ENCODE data around the gene SASH1.
"Not testable (repeated sequence)": the region's sequence is repeated elsewhere in the genome, so short reads cannot be mapped to it uniquely, and the experiment has no call there.

Gene SASH1

GRCh38 chr6:148370176-148370575 lies 27.5 kb downstream of the SASH1 start:
- no peak for DNase-seq

DNA sequence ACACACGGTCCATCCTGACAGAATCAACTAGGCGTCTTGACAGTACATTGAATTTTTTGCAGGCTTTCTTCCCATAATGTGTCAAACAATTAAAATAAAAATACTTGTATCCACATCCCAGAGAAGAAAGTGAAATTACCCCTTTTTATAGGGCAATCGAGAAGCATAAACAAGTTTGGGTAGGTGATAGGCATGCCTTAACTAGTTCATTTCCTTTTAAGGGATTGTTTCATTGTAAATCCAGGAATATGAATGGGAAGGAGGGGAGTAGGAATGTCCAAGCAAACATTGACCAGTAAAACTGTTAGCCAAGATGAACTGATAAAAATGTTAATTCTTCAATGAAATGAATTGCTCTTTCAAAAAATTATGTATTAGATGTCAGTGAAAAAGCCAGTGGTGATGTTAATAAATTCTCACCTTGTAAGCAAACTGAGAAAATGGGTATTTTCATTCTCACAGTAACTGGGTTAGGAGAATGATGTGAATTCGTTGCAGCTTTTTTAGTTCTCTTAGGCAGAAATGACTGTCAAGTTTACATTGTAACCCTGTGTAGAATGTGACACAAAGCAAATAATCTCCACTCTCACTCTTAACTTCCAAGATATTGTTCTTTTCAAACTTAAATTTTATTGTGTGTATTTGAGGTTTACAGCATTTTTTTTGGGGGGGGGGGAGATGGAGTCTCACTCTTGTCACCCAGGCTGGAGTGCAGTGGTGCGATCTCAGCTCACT lies 31.6 kb downstream of the SASH1 start:
- no peak for DNase-seq

DNA sequence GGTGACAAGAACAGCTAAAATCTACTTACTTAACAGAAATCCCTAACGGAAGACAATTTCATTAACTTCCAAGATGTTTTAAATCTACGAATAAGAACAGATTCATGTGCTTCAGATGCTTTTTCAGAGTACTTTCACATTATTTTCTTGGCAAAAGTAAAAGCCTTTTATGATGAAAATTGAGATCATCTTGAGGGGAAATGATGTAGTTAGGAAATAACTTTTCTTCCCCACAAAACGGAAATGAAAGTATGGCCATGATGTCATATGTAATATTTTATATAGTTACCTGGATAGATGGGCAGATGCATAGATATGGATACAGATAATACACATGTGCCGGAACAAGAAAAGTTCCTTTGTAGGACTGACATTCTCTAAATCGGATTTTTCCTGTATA lies 32.8 kb downstream of the SASH1 start:
- no peak for DNase-seq

DNA sequence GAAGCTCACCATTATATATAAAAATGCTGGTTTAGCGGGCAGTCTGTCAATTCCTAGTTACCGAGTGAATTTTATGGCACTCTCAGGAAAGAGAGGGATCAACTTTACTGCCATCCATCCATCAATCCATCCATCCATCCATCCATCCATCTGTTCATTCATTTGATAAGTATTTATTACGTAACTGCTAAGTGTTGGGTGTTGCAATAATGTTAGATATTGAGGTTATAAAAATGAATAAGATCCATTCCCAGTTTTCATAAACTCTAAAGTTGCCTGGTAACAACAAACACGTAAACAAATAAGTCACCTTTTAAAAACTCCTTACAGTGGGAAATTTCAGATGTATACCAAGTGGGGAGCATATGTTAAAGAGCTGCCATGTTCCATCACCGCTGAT lies 36.8 kb downstream of the SASH1 start:
- DNase-seq, result no peak

DNA sequence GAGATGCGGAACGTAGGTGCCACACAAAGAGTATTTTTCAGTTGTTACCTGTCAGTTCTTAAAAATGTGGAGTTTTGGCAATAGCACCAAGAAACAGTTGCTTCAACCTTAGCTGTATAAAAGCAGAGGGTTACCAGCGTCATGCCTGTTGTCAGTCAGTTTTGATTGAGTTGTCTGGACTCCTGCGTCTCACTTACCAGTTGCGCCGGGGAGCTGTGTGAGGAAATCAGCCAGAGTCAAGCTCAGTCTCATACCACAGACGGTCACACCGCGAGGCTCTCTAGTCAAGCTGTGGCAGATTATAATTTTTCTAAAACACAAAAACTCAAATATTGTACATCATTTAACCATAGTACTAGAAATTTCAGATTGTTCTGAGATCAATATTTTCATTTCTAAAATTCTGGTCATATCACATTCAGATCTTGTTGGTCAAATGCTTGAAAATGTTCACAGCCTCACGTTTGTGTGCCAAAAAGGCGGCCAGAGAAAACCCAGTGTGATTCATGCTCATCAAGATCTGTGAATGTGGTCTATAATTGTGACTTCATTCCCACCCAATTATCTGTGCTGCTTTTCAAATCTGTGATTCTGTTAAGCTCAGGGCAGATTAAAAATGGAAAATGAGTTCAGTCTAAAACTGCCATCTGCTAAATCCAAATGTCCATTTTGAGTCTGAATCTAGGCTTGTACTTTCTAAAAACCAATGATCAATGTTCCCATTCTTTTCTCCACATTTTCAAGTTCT lies 37.5 kb downstream of the SASH1 start:
- DNase-seq, result no peak

DNA sequence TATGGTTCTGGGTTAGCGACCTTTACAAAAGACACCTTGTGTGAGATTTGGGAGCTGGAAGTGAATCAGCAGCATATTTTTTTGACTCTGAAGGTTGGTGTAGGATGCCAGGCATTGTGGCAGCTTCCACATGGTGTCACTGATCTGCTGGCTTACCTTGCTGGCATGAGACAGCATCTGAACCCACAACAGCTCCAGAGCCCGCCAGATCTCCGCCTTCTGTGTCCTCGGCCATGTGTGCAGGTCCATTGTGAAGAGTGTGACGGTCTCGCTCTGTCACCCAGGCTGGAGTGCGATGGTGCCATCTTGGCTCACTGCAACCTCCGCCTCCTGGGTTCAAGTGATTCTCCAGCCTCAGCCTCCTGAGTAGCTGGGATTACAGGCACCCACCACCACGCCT lies 39.4 kb downstream of the SASH1 start:
- not testable (repeated sequence) for DNase-seq

- no peak for DNase-seq
These were observed 40.2 kb downstream of the SASH1 start for GRCh38 chr6:148382861-148383260.

GRCh38 chr6:148383658-148384368 lies 41.2 kb downstream of the SASH1 start:
- DNase-seq, result no peak

DNA sequence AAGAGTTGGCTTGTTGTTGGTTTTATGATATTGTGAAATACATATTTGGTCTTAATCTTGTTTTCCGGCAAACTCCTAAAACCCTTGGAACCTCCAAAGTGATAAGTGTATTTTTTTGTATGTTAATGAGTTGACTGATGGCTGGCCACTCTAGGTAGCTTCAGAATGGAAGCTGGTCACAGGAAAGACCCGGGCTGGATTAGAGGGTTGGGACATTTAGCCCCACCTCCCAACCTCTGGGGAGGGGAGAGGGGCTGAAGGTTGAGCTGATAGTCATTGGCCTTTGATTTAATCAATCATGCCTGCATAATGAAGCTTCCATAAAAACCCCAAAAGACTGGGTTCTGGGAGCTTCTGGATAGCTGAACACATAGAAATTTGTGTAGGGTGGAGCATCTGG lies 42.7 kb downstream of the SASH1 start:
- no peak for DNase-seq

DNA sequence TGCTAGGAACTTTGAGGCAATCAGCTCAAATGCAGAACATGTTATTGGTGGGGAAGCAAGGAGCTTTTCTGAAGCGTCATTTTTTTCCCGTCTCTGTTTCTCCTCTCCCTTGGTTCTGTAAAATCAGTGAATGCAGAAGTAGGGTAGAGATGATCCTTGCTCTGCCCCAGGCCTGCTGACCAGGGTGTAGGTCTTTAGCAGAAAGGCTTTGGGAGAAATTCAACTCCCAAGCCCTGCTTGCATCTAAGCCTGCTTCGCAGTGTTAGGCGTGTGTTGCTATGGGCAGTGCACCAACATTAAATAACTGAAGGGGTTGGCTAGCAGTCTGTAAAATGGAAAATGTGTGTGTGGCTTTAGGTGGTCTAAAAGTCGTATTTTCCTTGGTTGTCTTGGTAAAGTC lies 45.9 kb downstream of the SASH1 start:
- DNase-seq, result no peak

- no peak for DNase-seq
These were observed 46.4 kb downstream of the SASH1 start for GRCh38 chr6:148389086-148389485.

- no peak for DNase-seq
These were observed 47.3 kb downstream of the SASH1 start for GRCh38 chr6:148389917-148390316.

- DNase-seq, result not testable (repeated sequence)
These were observed 49.5 kb downstream of the SASH1 start for GRCh38 chr6:148392127-148392526.

DNA sequence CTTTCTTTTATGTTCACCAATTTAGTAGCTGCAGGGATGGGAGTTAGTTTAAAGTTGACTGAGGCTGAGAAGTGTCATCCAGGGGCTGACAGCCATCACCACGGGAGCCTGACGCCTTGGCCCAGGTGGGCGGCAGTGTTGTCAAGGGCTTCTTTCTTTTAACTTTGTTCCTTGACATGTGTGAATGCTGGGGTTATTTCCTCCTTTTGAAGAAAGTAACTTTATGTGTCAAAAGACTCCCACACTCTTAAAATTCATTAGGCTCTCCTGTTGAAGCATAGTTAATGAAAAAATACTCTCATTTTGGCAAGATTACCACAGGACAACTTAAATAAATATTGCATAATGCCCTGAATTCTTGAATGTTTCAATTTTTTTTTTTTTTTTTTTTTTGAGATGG lies 50.0 kb downstream of the SASH1 start:
- DNase-seq, result no peak

GRCh38 chr6:148395583-148396101 lies 53.0 kb downstream of the SASH1 start:
- no peak for DNase-seq

- no peak for DNase-seq
These were observed 53.8 kb downstream of the SASH1 start for GRCh38 chr6:148396411-148396810.

DNA sequence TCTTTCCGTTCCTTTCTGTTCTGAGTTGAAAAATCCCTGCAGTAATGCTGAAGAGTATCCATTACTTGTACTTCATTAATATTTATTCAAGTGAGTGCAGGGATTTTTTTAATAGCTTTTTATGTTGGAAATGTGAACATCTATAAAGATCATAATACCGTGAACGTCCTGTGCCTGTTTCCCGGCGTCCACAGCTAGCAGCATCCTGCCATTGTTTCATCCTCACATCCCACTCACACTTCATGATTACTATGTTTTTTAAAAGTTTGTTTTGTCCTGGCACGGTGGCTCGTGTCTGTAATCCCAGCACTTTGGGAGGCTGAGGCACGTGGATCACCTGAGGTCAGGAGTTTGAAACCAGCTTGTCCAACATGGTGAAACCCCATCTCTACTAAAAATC lies 54.3 kb downstream of the SASH1 start:
- DNase-seq, result no peak

DNA sequence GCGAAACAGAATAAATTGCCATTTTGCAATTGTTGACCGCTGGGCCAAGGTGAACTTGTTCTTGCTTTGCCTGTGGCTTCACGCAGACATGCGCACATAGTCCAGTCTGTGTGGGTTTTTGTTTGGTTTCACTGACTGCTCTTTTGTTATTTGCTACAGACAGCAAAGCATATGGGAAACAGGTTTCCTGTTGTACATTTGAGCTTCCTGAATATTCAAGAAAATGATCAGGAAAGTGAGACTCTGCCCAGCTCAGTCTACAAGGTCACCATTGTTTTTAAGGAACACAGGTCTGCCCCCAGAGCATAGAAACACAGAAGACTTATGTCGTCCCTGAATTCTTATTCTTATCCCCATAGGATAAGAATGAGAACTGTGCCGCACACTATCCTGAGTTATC lies 55.6 kb downstream of the SASH1 start:
- DNase-seq, result no peak

- no peak for DNase-seq
These were observed 56.0 kb downstream of the SASH1 start for GRCh38 chr6:148398678-148399077.

DNA sequence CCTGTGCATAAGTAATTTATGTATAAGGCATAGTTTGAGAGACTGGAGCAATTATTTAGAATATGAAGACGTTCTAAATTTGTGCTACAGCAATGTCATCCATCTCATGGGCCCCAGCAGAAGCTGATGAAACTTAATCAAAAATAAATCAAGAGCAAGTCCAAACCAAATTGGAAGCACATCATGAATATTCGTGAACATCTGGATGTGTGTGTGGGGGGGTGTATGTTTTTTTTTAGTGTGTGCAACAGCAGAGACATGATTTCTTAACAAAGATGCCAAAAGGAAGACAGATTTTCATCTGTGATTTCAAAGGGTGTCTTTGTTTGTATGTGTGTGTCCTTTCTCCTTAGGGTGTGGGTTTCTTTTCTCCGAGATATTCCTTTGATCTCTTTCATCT lies 58.9 kb downstream of the SASH1 start:
- DNase-seq, result no peak

- DNase-seq, result no peak
These were observed 61.9 kb downstream of the SASH1 start for GRCh38 chr6:148404456-148405054.

- DNase-seq, result no peak
These were observed 63.3 kb downstream of the SASH1 start for GRCh38 chr6:148405894-148406293.

Measured in NCI-H748 treated with DMSO at 0.1 percent for 48 hours (cell line).